GM10248 (cell line): ENCODE results near the gene SLC7A9.

Experiments
- CTCF ChIA-PET: fragments of 300-600 bp; sonication (Branson Sonifier 250); formaldehyde crosslinking; extraction: SDS; loops from one replicate; lab custom pipeline; 2021; ENCODE audit warnings: antibody characterized with exemption; lab: Yijun Ruan, JAX
- POLR2A ChIA-PET: fragments of 350-650 bp; sonication (Branson Sonifier 250); formaldehyde crosslinking; extraction: SDS; loops from one replicate; lab custom pipeline; 2020; ENCODE audit warnings: antibody characterized with exemption; lab: Yijun Ruan, JAX
- DNase-seq: peaks from one replicate; pipeline ENCODE4 v3.0.0; 2012; ENCODE audit errors: extremely low spot score
- TF ChIP-seq, protein P1 (sequence below): IDR thresholded peaks from 2 replicates; pipeline ENCODE4 v1.5.1; 2012; ENCODE audit warnings: mild to moderate bottlenecking, low read depth; ENCODE audit errors: extremely low read depth, missing control alignments, control extremely low read depth

The SLC7A9 gene

DNA sequence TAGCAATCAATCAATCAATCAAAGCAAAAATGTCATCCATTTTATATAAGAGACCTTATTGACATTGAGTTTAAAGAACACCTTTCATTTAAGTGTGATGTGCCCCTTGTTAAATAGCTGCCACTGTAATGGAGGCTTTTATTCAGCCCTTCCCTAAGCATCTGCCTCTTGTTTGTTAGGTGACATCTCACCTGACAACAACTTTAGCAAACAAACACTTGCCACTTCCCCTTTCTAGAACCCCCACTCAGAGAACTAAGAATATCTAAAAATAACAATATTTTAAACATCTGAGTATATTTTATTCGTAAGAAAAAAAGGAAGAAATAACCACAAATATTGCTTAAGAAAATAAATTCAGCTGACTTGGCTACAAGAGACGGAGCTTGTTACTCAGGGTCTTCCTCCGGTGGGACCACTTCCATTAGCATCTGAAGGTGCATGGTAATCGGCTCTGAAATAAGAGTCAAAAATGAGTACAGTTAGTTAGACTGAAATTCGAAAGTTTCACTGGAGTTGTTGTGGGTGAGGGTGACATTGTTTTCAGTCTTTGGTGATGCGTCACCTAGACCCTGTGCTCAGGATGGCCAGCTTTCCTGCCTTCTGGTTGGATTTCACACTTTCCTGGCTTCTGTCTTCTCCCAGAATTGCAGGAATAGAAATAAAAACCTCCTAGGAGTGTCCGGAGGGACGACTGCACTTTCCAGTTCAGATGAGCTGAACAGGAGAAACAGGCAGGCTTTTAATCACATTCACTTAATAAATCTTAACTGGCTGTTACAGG, 39.1 kb downstream of the SLC7A9 start:
- ChIA-PET CTCF (no interaction called here), POLR2A (no interaction called here)
- no peak for DNase-seq
- TF ChIP-seq, protein P1, sequence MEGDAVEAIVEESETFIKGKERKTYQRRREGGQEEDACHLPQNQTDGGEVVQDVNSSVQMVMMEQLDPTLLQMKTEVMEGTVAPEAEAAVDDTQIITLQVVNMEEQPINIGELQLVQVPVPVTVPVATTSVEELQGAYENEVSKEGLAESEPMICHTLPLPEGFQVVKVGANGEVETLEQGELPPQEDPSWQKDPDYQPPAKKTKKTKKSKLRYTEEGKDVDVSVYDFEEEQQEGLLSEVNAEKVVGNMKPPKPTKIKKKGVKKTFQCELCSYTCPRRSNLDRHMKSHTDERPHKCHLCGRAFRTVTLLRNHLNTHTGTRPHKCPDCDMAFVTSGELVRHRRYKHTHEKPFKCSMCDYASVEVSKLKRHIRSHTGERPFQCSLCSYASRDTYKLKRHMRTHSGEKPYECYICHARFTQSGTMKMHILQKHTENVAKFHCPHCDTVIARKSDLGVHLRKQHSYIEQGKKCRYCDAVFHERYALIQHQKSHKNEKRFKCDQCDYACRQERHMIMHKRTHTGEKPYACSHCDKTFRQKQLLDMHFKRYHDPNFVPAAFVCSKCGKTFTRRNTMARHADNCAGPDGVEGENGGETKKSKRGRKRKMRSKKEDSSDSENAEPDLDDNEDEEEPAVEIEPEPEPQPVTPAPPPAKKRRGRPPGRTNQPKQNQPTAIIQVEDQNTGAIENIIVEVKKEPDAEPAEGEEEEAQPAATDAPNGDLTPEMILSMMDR = no peak

DNA sequence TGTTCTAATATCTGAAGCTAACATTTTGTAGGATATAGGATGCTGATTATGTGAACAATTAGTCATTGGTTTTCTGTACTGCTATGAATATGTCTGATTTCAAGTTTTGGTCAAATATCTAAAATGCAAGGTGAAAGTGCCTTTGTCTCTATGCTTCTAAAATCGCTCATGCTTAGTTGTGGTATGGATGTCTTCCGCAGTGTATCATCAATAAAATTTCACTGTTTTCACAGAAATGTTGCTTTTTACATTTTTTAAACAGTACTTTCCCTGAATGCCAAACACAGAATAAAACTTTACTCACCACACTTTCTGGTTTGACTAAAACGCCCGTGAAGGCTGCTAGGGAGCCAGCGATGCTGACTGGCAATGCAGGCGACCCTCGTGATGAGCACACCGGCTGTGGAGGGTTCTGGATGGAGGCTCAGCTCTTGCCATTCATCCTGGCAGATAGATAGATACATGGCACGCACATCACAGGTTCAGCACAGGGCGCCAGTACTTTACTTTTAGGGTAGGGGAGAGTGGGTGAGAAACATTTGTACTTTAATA, 40.1 kb downstream of the SLC7A9 start:
- DNase-seq = no peak
- TF ChIP-seq, protein P1 = no peak
- CTCF ChIA-PET = interaction anchor here (2.0 kb wide), 1 partner anchor 10 kb away, joined by 8 read pairs; no protein-coding TSS in a partner anchor
- POLR2A ChIA-PET = no interaction called here

DNA sequence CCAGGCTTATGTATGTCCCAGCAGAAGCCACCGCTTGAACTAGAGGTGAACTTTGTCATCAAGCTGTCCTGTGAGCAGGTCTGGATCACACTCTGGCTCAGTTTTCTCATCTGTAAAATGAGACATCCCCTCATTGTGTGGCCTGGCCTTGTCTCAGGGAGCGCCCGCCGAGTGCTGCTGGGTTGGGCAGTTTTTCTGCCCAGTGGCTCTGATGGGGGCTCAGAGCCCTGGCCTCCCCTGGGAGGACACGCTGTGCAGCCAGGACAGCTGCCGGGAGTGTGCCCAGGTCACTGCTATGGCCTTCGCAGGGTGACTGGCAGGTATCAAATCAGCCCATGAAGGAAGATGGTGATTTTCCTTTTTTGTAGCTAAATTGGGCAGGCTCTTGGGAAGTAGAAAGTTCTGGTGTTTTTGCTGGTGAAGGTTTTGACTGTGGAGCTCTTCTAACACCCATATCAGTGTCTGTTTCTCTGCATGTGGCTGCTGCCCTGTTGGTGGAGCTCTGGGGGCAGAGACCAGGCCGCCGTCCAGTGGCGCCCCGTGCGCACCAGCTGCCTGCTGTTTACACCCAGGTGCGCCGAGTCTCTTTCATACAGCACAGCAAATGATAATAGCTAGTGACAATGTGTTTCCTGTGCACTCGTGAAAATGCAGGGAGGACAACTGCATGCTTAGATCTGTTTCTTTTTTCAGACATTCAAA, 40.8 kb downstream of the SLC7A9 start:
- ChIA-PET POLR2A (no interaction called here), CTCF (interaction anchor here (2.0 kb wide), 1 partner anchor 10 kb away, joined by 8 read pairs; no protein-coding TSS in a partner anchor)
- DNase-seq = no peak
- TF ChIP-seq, protein P1 = no peak

DNA sequence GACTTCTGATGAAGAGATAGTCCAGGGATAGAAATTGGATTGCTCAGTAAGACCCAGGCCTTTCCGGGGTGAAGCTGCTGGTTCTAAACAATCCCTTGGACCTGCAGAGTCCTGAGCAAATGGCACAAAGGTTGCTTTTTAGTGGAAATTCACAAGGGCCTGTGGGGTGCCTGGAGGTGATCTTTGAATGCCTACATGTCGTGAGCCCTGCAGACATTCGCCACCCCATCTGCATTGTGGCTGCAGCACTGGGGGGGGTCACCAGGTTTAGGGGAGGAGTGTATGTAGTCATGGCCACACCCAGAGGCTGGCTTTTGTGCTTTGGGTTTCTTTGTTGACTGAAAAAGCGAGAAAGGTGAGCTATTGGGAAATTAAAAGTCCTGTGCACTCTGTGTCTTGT, 41.4 kb downstream of the SLC7A9 start:
- TF ChIP-seq, protein P1 = no peak
- CTCF ChIA-PET = interaction anchor here (2.0 kb wide), 1 partner anchor 9 kb away, joined by 8 read pairs; no protein-coding TSS in a partner anchor
- no peak for DNase-seq
- POLR2A ChIA-PET = no interaction called here

DNA sequence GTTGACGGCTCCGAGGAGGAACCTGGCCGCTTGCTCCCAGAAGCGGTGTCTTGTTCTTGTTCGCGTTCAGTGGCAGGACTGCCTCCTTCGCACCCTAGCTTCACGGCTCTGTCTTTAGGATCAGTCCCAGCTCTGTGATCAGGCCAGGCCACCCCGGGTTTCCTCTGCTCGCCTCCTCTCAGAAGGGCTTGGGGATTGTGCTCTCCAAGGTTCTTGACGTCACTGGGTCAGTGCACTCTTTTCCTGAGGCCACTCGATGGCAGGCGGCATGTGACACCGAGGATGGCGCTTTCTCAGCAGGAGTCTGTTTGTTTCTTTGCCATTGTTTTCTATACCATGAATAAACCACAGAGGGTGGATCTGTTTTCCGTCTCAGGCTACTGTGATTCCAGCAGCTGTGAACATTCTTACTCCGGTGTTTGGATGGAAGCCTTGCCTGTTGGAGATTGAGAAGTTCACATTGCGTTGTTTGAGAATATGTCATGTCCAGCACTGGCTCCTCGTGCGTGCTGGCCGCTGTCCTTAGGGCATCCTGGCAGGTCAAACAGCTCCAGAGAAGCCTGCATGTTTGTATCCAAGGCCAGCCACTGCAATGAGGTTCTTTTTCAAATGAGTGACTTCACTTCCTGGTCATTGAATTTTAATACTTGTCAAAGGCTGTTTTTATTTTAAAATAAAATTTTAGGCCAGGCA, 44.5 kb downstream of the SLC7A9 start:
- no peak for DNase-seq
- CTCF ChIA-PET = no interaction called here
- TF ChIP-seq, protein P1 = no peak
- POLR2A ChIA-PET = no interaction called here

DNA sequence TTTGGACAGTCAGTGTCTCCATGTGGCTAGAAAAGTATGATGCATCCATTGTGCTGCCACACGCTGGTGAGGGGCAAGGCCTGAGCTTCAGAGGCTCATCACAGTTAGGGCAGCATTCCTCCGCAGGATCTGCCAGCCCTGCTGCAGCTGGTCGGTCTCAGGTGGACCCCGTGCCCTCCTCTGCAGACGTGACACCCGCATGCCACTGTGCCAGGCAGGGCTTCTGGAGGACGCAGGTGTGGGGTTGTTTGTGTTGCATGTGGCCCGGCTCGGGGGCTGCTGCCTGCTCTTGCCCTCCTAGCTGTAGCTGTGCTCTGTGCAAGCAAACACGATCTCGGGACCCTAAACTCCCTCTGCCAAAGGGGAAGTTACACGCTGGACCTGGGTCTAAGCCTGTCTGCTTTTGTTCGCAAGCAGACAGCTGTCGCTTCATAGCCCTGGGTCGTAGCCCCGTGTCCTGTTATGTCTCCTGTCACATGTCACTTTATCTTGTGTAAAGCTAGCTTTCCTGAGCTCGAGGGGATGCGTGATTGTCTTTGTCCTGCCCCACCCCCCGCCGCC, 45.3 kb downstream of the SLC7A9 start:
- CTCF ChIA-PET = no interaction called here
- POLR2A ChIA-PET = no interaction called here
- no peak for DNase-seq
- TF ChIP-seq, protein P1 = no peak
